NCI-H510A treated with DMSO at 0.1 percent for 48 hours (cell line): ENCODE results near the gene COPS6.

Source experiments
- DNase-seq: peaks from one replicate; lab custom pipeline; 2025; lab: John Stamatoyannopoulos, UW

The COPS6 gene

DNA sequence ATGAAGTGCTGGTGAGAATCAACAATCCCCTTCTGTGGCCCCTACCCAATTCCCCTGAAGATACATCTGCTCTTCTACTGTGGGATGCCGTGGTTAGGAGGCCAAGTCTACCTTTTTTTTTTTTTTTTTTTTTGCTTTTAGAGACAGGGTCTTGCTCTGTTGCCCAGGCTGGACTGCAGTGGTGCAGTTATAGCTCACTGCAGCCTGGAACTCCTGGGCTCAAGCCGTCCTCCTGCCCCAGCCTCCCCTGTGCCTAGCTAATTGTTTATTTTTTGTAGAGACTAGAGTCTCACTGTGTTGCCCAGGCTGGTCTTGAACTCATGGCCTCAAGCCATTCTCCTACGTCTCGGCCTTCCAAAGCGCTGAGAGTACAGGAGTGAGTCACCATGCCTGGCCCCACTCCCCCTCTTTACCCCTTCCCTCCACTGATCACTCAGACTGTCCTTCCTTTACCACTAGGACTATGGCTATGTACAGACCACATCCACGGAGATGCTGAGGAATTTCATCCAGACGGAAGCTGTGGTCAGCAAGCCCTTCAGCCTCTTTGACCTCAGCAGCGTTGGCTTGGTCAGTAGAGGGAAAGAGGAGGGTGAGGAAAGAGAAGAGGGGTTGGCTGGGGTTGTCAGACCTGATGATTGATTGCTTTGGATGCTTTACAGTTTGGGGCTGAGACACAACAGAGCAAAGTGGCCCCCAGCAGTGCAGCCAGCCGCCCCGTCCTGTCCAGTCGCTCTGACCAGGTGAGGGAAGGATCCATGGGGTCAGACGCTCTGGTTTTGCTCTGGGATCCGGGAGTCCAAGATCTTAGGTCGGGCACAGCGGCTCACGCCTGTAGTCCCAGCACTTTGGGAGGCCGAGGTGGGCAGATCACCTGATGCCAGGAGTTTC, 14.4 kb downstream of the COPS6 start:
- no peak for DNase-seq

DNA sequence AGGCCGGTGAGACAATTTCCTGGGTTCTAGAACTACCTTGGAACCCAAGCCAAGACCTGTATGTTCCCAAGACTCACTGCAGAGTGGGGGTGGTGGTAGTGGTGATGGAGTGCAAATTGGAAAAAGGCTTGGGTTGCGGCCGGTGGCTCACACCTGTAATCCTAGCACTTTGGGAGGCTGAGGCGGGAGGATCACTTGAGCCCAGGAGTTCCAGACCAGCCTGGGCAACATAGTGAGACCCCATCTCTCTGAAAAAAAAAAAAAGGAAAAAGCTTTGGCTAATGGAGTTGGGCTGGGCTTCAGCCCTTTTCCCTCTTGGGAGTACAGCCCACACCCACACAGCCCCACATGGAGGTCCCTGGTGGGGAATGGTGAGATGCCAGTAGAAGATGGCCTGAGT, 16.8 kb downstream of the COPS6 start:
- DNase-seq, result no peak

DNA sequence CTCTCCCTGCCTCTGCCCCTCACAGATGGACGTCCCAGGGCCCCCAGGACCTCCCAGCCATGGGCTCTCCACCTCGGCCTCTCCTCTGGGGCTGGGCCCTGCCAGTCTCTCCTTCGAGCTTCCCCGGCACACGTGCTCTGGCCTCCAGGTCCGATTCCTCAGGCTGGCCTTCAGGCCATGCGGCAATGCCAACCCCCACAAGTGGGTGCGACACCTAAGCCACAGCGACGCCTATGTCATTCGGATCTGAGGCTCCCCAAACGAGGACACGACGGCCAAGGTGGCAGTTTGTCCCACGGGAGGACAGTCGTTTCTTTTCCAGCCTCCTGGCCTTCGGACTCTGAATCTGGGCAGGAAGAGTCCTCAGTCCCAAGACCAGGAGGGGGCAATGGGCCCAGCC, 17.9 kb downstream of the COPS6 start:
- DNase-seq, result no peak

DNA sequence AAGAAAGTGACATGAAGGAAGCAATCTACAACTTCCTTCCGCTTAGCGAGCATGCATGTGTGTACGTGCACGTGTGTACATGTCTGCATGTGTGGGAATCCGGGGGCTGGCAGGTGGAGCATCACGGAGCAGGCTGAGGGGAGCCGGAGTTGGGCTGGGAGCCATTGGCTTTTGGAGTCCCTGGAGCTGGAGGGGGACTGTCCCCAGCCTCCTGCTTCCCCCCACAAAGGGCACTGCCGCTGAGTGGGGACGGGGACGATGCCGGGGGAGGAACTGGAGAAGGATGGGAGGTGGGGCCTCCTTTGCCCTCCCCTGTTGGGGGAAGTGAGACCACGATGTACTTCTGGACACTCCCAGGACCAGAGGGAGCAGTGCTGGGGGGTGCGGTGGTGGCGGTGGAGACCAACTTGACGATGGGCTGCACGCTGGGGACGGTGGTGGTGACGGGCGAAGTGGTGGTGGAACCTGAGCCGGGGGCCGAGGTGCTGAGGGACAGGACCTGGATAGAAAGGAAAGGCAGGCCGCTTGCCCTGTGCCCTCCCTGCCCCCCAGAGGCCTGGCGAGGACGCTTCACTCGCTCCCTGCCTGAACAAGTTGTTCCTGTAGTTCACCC, 18.5 kb downstream of the COPS6 start:
- no peak for DNase-seq

DNA sequence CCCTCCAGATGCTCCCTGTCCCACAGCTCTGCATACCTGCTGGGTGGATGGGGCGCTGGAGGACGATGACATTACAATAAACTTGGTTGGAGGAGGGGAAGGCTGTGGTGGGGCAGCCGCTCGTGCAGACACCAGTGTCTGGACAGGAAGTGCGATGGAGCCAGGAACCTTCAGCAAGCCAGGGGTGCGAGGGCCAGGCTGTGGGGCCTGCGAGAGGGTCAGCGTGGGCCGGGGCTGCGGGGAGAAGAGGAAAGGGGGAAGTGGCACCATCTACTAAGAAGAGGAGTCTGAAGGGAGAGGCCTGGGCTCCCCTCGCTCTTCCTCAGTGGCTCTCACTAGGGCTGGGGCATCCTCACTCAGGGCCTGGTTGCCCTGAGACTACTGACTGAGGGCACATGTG, 19.1 kb downstream of the COPS6 start:
- no peak for DNase-seq

DNA sequence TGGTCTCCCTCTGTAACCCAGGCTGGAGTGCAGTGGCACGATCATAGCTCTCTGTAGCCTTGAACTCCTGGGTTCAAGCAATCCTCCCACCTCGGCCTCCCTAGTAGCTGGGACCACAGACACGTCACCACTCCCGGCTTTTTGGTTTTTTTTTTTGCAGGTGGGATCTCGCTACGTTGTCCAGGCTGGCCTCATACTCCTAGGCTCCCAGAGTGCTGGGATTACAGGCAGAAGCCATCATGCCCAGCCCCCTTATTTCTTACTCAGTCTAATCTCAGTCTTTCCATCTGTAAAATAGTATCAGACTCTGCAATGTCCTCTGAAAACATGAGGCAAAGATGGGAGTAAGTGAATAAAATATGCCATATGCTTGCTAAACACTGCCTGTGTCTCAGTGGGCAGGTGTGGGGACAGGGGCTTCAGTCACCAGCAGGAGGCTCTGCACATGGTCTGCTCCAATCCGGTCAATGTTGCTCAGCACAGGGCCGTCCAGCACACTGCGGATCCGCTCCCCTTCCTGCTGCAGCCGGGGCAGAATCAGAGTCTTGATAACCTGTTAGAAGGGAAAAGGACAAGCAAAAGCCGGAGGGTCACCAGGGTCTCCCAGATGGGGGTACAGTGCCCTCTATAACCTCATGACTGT, 20.9 kb downstream of the COPS6 start:
- DNase-seq, result no peak

DNA sequence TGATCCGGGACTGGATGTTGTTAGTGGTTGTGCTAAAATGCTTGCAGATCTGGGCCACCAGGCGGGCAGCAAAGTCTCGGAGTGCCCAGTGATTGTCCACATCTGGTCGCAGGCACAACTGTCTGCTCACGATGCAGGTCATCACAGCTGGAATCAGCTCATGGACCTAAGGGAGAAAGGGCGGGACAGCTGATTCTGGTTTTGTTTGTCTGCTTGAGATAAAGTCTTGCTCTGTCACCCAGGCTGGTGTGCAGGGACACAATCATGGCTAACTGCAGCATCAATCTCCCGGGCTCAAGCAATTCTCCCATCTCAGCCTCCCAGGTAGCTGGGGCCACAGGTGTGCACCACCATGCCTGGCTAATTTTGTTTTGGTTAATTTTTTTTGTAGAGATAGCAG, 22.4 kb downstream of the COPS6 start:
- no peak for DNase-seq

DNA sequence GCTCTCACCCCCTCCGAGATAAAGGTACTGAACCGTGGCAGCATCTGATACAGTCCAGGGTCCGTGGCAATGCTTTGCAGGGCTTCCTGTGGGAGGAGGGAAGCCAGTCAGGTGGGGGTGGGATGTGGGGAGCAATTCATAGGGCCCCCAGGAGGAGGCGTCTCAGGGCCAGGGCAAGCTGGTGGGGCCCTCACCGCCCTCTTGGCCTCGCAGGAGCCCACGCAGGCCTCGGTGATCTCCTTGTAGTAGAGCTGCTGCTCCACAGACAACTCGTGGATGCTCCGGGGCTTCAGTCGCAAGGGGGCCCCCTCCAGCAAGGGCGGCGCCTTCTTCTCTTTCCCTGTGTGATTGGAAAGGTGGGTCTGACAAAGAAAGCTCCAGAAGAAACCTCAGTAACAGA, 23.1 kb downstream of the COPS6 start:
- DNase-seq, result no peak

DNA sequence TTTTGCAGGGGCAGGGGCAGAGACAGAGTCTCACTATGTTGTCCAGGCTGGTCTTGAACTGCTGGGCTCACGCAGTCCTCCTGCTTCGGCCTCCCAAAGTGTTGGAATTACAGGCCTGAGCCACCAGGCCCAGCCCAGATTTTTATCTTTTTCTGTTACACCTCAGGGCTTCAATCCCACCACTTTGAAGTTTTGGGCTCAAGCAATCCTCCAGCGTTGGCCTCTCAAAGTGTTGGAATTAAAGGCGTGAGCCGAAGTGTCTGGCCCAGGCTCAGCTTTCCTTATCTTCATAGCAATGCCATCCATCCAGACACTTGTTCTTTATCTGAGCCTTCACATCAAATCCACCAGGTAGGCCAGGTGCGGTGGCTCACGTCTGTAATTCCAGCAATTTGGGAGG, 26.3 kb downstream of the COPS6 start:
- no peak for DNase-seq

DNA sequence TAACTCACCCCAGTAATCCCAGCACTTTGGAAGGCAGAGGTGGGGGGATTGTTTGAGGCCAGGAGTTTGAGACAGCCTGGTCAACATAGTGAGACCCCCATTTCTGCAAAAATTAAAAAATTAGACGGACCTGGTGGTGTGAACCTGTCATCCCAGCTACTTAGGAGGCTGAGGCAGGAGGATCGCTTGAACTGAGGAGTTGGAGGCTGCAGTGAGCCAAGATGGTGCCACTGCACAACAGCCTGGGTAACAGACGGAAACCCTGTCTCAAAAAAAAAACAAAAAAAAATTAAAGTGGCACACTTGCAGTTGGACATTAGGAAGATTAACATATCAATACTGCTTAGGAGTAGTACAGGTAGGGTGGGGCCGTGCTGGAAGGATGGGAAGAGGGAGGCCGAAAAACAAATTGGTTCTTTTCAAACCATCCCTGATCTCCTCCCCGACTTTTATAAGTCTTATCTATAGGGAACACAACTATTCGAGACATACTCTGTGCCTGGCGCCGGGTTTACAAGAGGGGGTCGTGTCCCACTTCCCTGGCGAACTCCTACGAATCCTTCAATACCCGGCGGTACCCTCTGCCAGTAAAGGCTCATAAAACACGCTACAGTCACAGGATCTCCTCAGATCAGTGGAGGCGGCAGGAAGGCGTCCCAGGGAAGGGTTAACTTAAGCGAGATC, 29.8 kb downstream of the COPS6 start:
- DNase-seq, result no peak

DNA sequence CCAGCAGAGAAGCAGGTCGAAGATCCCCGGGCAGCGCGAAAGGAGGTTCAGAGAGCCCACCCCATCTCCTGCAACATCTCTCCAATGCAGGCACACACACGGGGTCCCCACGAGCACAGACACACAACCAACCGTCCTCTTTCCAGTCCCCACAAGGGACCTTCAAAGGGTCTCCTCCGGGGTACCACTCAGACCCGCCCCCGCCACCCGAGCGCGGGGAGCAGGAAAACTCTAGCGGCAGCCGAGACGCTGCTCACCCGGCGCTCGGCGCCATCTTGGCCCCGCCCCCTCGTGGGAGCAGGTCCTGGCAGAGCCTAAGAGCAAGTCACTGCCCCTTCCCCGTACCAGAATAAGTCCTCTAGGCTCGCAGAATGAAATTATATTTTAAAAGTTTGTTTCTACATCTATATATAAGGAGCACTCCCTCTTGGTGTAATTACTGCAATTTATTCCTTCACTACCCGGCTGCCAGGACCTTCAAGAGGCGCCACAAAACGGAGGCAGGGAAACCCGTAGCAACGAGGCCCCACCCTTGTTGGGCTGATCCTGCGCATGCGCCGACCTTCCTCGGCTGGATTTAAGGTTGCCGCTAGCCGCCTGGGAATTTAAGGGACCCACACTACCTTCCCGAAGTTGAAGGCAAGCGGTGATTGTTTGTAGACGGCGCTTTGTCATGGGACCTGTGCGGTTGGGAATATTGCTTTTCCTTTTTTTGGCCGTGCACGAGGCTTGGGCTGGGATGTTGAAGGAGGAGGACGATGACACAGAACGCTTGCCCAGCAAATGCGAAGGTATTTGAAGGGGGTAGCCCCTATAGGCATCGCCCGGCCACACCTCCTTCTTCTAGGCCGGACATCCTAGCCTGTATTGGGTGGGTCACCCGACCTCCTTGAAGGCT, 30.6 kb downstream of the COPS6 start, which contains the start of the genes CNPY4 and TAF6:
Gene CNPY4 (plus strand): TSS at position 563 of the 898 bp plus-strand sequence. CDS start 111 bp downstream, at position 674.
Gene TAF6 (minus strand): TSS at position 287 of the 898 bp plus-strand sequence. CDS start 5,149 bp downstream, outside the sequence.
- DNase-seq, result peak; percentile 89

DNA sequence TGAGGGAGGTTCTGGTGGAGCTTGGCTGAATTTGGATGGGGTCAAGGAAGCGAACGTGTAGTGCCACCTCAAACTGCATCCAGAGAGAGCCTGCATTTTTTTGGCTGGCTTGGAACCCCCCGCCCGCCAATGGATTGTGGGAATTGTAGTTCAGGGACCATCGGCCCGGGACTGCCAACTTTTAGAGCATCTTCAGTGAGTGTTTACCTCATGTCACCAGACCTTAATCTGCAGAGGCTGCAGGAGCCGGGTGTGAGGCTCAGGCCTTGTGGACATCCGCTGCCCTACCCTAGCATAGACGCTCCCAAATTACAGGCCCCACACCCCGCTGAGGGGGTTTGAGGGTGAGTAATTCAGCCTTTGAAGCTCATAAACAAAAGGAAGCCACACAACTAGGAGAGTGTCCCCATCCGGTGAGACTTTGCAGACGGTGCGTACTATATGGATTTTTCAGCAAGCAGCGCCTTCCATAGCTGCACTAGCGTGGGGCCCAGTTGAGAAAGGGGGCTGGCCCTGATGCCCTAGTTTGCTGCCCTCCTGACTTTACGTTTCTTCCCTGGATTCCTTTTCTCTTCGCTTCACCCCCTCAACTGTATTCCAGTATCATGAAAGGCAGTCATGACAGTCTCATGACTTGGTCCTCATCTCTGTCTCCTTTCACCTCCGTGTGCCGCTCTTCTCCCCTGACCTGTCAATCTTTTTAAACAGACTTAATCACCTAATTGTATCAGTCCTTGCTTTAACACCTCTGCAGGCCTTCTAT, 31.4 kb downstream of the COPS6 start:
- DNase-seq, result peak; percentile 5

DNA sequence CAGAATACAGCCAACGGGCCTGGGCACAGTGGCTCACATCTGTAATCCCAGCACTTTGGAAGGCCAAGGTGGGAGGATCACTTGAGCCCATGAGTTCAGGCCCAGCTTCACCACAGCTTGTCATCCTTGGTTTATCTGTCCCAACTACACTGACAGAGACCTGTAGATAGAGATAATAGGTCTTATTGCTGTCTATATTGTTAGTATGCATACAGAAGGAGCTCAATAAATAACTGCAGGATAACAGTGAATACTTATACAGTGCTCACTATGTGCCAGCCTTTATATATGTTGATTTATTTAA, 31.9 kb downstream of the COPS6 start:
- no peak for DNase-seq

DNA sequence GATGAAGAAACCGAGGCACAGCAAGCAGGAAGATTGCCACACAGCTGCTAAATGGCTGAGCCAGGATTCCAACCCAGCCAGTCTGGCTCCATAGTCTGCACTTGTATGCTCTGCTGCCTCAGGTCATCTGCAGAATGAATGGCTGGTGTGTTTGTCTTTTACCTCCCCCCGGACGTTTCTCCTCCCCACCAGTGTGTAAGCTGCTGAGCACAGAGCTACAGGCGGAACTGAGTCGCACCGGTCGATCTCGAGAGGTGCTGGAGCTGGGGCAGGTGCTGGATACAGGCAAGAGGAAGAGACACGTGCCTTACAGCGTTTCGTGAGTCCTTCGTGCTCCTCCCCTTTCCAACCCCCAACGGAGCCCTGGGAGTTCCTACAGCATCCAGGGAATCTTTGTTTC, 33.3 kb downstream of the COPS6 start:
- DNase-seq, result peak; percentile 85

DNA sequence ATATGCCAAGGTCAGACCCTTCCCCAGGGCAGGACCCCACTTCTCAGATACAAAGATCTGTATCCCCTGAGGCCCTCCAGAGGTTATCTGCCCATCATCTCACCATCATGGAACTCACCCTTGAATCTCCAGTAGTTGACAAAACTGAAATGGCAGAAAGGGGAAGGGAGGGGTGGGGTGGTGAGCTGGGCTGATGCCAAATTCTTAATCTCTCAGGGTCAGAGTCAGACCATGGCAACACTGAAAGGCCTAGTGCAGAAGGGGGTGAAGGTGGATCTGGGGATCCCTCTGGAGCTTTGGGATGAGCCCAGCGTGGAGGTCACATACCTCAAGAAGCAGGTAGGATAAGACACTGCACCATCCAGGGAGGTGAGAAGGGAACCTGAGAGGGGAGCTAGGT, 33.8 kb downstream of the COPS6 start:
- DNase-seq, result no peak

DNA sequence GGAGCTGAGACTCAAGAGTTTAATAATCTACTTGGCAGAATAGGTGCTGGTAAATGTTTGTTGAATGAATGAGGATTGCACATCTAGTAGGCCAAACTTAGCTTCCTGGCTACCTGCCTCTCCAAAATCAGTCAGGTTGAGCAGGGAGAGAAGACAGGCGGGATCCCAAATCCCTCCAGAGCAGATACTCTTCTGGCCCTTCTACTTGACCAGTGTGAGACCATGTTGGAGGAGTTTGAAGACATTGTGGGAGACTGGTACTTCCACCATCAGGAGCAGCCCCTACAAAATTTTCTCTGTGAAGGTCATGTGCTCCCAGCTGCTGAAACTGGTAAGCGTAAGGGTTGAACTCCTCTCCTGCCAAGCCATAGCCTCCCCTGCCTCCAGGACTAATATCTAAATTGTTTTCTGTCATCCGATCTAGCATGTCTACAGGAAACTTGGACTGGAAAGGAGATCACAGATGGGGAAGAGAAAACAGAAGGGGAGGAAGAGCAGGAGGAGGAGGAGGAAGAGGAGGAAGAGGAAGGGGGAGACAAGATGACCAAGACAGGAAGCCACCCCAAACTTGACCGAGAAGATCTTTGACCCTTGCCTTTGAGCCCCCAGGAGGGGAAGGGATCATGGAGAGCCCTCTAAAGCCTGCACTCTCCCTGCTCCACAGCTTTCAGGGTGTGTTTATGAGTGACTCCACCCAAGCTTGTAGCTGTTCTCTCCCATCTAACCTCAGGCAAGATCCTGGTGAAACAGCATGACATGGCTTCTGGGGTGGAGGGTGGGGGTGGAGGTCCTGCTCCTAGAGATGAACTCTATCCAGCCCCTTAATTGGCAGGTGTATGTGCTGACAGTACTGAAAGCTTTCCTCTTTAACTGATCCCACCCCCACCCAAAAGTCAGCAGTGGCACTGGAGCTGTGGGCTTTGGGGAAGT, 35.8 kb downstream of the COPS6 start:
- DNase-seq, result no peak

DNA sequence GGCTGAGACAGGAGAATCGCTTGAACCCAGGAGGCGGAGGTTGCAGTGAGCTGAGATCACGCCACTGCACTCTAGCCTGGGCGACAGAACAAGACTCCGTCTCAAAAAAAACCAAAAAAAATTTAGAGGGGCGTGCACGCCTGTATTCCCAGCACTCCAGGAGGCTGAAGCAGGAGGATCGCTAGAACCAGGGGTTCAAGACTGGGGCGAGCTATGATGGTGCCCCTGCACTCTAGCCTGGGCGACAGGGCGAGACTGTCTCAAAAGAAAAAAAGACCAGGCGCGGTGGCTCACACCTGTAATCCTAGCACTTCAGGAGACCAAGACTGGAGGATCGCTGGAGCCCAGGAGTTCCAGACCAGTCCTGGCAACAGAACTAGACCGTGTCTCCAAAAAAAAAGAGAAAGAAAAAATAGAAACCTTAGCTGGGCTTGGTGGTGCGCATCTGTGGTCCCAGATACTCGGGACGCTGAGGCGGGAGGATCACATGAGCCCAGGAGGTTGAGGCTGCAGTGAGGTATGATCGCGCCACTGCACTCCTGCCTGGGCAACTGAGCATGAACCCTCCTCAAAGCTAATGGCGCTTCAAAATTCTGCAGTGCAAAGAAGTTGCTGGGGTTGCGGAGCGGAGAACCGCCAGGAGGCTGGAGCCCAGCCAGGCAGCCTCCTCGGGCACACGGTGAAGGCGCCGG, 37.6 kb downstream of the COPS6 start:
- DNase-seq, result no peak

DNA sequence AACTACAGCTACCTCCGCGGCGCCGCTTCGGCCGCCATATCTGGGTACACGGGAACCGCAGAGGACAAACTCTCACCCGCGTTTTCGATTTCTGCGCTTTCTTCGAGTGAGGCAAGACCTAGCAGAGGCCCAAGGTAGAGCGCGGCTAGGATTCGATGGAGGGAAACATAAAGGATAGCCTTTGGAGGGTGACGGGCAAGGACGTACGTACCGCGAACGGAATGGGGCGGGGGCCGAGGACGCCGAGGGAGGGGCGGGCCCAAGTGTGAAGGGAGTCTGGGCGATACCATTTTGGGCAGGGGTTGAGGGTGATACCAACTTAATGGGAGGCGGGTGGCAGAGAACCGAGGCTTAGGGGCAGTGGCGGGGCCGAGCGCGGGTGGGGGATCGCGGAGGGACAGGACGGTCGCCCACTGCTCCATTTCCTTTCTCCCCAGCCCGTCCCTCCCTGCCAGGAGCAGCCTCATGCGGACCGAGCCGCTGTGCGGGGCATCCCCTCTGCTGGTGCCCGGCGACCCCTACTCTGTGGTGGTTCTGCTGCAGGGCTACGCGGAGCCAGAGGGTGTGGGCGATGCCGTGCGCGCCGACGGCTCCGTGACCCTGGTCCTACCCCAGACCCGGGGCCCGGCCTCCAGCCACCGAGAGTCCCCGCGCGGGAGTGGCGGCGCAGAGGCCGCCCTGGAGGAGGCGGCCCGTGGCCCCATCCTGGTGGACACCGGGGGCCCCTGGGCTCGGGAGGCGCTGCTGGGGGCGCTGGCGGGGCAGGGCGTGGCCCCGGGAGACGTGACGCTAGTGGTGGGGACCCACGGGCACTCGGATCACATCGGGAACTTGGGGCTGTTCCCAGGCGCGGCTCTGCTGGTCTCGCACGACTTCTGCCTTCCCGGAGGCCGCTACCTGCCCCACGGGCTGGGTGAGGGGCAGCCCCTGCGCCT, 38.4 kb downstream of the COPS6 start, which contains the start of gene MBLAC1:
Gene MBLAC1 (plus strand): TSS at position 37 of the 935 bp plus-strand sequence. CDS start 429 bp downstream, at position 466.
- peak; percentile 59 for DNase-seq
